M059J (cell line): ENCODE results near the gene AFAP1. TPM values are rescaled to one million over a fixed set of nuclear protein-coding genes. Genes with fewer than 3 reads are reported as not detected.

Source experiments
- DNase-seq: peaks from one replicate; pipeline ENCODE4 v3.0.0-alpha.2; 2012; ENCODE audit warnings: low read depth
- total RNA-seq: library from RNA; depleted of rRNA; stranded (reverse); fragments of >200 nt; shearing (Covaris generic); gene quantifications from 2 replicates; pipeline ENCODE4 v1.2.3, GENCODE V29; 2014

Gene AFAP1
- total RNA-seq, 1 experiment from 2014 or later = 53.8 TPM

DNA sequence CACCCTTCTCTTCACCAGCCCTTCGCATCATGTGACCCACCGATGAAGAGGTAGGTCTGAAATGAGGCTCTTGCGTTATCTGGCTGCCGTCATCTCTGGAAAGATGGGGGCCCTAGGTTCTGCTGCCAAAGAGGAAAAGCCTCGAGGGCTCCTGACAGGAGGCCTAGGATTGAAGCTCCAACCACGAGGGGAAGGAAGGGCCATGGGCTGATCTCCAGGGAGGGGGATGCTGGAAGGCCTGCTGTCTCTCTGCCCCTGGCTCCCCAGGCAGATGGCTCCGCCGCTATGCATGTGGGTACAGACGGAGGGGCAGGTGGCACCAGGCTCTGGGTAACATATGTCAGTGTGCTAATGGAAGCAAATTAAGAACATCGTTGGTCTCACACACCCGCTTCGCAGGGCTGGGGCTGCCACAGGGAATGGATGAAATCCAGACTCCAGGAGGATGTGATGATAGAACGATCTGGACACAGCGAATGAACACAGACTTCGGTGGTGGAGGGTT is 44.9 kb downstream of the AFAP1 start:
- no peak for DNase-seq

DNA sequence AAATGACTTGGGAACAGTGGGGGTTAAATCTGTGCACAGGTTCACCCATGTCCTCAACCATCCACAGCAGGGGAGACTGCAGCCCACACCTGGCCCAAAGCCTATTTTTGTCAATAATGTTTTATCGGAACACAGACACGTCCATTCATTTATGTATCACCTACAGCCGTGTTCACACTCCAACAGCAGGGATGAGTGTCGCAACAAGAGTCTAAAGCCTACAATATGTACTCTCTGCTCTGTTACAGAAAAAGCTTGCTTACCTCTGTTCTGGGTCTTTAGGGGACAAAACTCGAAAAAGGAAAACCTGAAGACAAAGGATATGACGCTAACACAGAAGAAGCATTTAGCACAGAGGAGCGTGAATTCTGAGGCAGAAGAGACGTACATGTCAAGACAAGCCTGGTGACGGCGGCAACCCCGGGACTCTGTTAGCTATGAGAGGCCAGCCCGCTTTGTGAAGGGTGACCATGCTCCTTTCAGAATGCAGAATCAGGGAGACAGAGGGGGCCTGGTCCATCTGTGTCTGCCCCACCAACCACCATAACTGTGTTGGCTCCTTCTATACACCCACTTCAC is 45.5 kb downstream of the AFAP1 start:
- DNase-seq = no peak

DNA sequence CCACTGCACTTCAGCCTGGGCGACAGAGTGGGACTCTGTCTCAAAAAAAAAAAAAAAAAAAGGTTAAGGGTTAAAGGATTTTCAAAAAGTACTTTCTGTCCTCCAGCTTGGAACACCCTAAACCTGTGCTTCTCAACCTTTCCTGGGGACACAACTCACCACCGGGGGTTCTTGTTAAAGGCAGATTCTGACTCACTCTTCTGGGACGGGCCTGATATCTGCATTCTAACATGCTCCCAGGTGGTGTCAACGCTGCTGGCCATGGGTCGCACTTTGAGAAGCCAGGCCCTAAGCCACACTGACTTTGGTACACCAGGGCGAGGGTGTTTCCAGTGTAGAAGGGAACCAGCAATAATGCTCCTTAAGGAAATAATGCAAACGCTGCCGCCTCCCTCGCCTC is 46.1 kb downstream of the AFAP1 start:
- peak; percentile 68 for DNase-seq

DNA sequence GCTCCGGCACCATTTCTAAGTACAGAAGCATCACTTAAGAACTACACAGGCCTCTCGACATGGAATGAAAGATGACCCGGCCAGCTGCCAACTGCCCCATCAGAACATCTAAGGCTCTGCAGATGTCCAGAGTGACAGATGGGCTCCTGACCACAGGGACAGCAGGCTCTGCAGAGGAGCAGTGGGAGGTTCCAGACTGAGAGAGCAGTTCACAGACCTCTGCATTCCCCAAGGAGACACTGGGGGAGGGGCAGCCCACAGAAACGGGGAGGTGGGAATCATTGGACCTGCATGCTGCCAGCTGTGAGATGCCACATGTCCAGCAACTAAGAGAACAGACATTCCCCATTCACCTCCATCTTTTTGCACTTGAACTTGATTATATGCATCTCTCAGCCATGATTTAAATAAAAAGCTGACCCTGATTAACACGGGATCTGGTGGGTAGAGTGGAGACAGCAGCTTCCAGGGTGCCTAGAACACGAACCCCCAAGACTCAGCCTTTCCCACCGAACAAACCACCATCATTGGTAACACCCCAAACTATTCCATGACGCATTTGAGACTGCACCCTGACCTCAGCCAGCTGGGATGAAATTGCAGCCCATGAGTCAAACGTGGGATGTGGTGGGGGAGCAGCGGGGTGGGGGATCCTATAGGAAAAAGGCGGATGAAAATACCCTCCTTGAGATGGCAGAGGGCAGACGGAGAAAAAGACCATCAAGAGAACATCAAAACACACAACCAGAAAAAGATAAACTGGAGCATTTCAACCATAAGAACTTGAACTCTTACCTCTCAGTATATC is 47.2 kb downstream of the AFAP1 start:
- peak; percentile 93 for DNase-seq

DNA sequence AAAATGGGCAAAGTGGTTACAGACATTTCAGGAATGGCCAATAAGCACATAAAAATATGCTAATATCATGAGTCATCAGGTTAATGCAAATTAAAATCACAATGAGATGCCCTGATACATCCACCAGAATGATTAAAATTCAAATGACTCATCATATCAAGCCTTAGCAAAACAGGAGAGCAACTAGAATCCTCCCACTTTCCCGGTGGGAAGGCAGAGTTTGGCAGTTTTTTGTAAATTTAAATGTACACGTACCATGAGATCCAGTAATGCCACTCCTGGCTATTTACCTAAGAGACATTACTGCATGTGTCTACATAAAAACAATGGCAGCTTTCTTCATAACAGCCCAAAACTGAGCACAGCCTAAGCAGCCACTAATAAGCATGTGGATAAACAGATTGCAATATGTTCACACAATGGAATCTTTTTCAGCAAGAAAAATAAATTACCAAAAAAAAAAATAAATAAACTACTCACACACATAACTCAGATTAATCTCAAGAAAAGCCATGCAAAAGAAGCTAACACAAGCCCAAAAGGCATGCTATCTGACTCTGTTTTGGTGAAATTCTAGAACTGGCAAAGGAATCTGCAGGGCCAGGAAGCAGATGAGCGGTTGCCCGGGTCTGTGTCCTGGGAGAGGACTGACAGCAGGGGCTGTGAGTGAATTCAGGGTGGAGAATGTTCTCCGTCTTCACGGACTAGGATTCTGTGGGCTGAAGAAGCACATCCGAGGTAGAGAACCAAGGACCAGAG is 48.8 kb downstream of the AFAP1 start:
- DNase-seq = peak; percentile 95

DNA sequence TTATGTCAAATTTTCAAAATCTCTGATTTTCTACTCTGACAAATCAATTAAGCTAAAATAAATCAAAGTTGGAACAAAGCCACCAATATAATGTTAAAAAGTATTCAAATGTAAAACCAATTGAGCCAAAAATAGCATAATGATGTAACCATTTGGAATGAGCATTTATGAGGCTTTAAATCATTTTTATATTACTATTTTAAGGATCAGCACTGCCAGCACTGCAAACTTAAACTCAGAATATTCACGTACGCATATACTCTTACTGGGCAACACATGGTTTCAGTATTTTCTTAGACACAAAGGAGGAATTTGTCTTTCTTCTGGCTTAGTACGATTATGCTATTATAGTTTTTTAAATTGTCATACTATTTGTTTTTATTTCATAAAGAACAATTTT is 52.2 kb downstream of the AFAP1 start:
- DNase-seq = no peak

DNA sequence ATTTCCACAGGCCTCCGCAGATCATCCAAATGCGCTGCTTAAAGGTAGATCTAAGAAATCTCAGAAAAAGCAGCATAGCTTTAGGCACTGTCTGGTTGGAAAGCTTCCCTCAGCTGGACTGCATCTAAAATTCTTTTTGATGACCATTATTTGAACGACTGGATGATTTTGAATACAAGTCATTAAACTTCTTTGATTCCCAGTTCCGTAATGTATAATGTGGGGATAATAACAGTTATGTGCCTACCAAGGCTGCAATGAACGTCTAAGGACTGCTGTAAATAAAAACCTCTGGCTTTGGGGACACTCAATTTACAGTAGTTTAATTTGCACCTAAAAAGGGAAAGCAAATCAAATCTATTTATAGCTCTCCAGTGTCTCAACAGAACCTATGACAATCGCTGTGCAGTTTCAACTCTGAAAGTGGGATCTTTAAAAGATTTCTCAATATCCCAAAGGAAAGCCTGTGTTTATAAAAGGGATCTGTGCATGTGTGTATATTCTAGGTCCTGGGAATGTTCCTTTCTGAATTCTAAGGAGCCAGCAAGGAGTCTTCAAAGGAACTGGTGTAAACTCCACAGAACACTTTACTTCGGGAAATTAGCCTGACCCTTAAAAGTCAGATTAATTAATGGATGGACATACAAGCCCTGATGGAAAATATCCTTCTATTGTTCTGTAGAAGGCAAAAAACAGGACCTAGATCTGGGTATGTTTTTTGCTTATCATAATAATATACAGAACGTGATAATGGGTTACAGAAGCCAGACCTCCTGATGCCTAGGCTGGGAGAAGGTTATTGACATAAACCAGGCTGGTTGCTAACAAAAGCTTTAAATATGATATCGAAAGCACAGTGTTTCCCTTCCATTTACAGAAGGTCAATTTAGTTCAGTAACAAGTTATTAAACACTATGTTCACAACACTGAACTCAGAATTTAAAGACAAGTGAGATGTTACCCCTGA is 53.4 kb downstream of the AFAP1 start:
- DNase-seq = no peak

DNA sequence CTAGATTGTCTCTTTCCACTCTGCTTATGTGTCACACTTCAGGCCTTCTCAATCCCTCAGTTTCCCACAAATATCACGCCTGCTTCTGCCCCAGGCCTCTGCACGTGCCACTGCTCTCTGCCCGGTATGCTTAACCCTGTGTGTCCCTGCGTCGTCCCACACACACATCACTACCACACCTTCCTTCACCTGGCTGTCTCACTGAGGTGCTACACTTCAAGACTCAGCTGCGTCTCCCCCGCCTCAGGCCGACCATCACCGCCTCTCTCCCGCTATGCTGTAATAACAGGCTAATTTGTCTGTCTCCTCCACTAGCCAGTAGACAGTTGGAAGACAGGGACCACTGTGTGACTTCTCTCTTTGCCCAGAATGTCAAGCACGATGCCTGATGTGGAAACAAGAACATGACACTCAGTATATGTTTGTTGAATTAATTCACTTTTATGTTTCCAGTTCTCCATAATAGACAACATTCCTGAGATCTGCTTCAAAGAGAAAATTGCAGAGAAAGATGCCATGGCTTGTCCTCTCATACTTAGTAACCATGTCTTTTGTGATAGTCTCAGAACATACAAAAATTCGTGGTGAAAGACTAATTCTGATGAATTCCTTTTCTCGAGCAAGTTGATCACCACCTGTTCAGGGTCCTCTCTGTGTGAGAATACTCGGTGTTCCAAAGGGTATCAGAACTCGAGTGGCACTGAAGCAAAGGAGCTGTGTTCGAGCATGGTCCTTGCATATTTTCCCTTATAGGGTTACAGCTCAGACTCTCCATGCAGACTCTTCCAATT is 54.2 kb downstream of the AFAP1 start:
- DNase-seq = no peak

DNA sequence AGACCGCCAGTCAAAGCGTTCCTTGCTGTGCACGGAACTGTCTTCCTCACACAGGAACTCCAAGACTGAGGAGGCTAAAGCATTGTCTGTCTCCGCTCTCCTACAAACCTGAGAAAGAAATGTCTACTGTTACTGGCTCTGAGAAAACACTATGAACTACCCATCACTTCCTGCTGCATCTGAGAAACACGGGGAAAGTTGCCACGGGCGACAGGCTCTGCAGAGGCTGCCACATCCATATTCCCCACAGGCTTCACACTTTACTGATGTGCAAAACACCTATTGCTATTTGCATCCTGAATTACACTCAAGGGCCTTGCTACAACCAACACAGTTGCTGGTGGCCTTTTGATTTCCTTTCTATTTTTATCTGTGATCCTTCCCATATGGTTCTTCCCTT is 59.0 kb downstream of the AFAP1 start:
- DNase-seq = peak; percentile 64

DNA sequence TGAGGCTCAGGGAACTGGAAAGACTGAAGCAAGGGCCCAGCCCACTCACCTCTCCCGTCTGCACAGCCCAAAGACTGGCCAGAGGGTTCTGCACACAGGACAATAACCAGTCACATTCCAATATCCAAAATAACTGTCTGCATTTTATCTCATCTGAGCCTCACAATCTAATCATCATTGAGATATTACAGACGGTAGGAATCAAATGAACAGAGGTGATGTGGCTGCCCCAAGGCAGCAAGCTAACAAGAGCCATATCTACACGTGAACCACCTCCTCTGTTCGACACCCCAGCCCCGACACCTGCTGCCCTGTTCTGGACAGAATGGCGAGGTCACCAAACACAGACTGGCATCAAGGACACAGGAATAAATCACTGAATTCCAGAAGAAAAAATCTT is 60.5 kb downstream of the AFAP1 start:
- DNase-seq = no peak

DNA sequence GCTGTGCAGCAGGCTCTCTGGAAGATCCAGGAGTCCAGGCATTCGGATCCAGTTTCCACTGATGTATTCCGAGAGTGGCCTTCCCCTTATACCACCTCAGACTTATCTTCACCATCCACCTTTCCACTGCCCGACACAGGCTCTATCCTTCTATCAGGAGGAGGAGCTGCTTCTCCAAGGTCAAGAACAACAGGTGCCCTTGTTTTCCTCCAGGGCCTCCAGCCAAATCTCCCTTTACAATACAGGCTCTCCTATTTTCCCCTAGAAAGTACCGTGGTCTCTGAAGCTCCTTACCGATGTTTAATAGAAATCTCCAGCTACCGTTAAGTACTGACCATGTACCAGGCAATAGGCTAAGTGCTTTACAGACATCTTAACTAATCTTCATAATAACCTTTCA is 61.3 kb downstream of the AFAP1 start:
- no peak for DNase-seq

DNA sequence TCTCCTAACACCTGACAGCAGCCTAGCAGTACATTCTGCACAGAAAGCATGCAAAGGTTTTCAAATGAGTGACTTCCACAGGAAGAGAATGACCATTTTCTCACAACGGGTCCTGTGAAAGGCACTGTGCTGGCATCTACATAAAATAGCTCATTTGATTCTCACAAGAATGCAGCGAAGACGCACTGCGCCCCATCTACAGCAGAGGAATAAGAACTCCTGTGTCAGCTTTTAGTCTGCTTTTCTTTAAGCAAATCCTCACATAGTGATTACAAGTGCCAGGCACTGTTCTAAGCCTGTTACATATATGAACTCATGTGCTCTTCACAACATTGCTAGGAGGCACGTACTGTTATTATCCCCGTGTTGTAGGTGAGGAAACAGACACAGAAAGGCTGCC is 62.5 kb downstream of the AFAP1 start:
- DNase-seq = no peak

DNA sequence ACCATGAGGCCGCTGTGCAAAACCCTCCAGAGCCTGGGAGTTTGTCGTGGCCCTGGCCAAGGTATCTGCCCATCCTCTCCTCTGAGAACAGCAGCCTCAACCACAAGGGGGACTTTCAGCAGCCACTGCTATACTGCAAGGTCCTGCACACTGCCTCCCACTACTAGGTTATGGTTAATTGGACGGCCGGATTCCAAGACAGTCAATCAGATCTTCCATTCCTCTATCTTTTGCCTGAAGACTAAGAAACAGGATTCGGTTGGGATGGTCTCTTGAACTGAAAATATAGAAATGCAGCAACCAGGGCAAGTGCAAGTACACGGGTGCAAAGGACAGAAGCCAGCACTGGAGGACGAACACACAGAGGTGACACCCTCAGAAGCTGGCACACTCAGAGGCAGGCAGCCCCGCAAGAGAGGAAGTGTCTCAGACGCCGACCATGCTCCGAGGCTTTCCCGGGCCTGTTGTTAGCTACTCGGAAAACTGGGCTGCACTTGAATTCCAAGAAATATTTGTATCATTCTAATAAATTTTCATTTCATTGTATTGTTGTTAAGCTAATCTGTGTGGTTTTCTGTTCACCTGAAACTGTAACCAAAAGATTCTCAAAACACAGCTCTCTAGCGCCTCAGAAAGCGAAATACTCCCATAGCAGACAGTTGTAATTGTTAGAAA is 63.3 kb downstream of the AFAP1 start:
- DNase-seq = no peak

DNA sequence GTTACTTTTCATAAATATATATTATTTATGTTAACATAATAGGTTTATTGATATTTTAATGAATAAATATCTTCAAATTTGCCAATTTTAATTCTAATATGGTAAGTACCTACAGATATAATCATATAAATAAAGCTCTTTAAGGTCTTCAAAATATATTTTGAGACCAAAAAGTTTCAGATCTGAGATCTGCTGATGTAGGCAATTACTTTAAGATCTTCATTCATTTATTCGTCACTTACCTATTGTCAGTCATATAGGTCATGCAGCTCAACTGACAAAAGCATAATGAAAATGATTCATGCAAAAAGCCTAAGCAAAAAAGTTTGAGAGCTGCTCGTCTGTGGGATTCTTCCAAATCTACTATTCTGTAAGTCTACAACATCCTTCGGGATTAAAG is 64.8 kb downstream of the AFAP1 start:
- DNase-seq = no peak

DNA sequence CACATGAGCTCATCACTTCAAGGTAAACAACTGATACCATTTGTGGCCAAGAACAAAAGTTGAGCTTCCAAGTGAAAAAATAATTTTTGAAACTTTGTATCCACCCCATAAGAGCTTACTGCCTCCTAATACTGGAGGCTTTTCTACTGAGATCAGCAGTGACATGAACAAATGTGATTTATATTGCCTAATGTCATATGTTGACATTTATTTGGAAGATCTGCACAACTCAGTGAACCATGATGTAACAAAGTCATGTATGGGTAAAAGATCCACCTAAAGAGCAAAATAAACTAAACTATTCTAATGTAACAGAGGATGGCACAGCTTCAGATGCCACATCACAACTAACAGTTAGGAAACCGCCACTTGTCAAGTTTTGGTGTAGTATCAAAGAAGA is 65.8 kb downstream of the AFAP1 start:
- DNase-seq = peak; percentile 65

DNA sequence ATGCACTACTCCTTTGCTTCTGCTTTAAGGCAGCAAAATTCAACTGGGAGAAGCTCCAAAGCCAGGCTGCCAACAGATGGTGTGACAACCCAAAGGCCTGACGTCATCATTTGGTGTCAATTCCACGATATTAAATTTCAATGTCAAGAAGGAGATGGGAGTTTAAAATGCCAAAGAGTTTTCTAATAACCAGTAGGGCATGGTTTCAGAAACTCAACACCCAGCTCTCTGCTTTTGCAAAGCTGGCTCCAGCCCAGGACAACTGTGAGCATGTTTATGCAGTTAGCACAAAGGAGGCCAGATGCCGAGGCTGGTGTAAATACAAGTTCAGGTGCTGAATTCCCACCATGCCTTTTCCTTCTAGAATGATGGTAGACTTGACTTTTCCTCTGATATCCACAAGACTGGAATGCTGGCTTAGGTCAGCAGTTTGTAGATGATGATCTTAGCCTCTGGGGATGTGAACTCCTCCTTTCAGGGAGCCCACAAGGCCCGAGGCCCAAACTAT is 67.3 kb downstream of the AFAP1 start:
- DNase-seq = peak; percentile 91

DNA sequence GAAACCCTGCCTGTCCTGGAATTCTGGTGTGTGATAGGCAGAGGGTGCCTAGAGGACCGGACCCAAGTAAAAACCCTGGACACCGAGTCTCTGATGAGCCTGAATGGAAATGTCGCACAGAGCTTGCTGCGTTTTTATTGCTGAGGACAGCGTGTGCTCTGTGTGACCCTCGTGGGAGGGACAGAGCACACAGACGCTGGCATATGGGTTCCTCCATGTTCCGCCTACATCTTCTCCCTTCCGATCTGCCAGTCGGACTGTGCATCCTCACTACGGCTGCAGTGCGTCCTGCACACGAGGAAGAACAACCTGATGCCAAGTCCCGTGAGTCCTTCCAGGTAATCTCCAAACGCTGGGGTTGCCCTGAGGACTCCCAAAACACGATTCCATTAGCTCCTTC is 68.3 kb downstream of the AFAP1 start:
- DNase-seq = no peak

DNA sequence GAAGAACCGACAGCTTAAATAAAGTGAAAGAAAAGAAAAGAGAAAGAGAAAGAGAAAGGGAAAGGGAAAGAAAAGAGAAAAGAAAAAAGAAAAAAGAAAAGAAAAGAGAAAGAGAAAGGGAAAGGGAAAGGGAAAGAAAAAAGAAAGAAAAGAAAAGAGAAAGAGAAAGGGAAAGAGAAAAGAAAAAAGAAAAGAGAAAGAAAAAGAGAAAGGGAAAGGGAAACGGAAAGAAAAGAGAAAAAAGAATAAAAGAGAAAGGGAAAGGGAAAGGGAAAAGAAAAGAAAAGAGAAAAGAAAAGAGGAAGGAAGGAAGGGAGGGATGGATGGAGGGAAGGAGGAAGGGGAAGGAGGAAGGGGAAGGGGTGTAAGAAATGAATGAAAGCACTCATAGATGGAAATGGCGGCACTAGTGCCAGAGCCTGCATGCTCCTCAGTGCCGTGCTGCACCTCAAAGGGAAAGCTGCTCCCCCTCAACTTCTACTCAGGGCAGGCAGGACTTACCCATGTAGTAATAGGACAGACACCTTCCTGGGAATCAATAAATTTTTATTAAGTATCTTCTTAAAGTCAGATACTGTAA is 70.7 kb downstream of the AFAP1 start:
- DNase-seq = no peak

DNA sequence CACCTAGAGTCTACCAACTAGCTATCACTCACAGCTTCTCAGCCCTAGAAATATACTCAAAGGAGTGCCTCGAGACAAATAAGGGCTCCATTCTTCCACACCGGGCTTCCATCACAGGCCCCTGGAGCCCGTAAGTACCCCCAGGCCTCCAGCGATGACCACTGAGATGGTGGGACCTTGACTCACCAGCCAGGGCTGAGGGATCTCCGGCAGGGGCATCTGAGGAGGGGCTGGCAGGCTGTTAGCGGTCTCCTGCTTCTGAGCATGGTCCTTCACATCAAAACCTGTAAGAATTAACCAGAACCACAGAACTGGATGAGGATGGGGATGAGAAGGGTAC is 71.3 kb downstream of the AFAP1 start:
- no peak for DNase-seq
